ENCODE data around the gene TMEM185B.
"Not testable (repeated sequence)": the region's sequence is repeated elsewhere in the genome, so short reads cannot be mapped to it uniquely, and the experiment has no call there.

TMEM185B gene

DNA sequence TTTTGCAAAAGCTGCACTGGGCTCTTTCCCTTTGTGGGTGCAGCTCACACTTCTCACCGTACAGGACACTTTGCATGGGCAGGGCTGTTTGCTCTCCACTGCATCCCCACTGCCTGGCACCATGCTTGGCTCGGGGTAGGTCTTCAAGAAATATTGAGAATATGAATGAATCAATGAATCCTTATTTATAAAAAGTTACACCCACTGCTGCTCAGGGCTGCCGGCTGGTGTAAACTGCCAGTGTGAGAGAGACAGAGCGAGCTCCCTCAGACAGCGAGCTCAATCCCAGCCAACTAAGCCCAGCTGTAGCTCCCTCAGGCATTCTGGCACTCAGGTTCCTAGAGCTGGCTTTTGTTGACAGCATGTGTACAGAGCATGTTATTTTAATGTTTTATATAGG, 3.4 kb downstream of the TMEM185B start:
- peak in 4 of 42 donors; percentile 9 to 36 (median 15) for DNase-seq
- intact Hi-C loops (cut with DNase I), result loop anchor here (10.0 kb wide), 1 partner anchor 95 kb away; no protein-coding TSS in a partner anchor

DNA sequence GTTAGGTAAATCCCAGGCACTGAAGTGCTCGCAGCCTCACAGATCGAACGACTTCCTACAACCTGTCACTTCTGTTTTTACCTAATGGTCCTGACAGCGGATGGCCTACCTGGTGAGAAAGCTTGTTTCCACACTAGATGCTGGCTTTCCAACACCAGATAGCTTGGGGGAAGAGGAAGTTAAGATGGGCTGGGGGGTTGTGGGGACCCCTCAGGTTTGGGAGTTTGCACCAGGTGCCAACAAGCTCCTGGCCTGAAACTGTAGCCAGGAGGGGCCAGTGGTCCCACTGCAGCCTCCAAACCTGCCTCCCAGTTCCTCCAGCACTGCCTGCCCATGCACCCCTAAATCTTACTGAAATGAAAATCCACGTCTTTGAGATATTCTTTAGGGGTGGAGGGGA, 3.9 kb downstream of the TMEM185B start:
- peak in 4 of 42 donors; percentile 6 to 16 (median 10) for DNase-seq

DNA sequence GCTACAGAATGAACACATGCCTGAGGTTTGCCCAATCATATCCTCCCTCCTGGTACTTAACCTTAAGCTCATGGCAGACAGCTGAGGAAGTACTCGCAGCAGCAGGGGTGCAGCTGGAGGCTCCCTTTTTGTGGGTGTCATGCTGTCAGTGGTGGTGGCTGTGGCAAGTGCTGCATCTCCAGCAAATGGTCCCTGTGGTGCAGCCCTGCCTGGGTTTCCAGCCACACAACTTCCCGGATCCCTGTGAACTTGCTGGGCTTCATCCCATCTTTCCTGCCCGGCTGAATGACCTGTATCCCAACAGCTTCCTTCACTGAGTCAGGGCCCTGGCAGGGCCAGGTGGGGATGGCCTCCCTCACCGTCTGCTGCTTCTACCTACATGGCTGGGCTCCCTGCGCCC, 5.0 kb downstream of the TMEM185B start:
- intact Hi-C loops (cut with DNase I), result no loop called here
- peak in 6 of 42 donors; percentile 1 to 31 (median 7) for DNase-seq

More for the DNA sequence above, 3.9 kb downstream of the TMEM185B start:
- intact Hi-C loops (cut with DNase I), result no loop called here

GRCh38 chr2:120210270-120210693, 12.9 kb downstream of the TMEM185B start:
- no peak for DNase-seq
- intact Hi-C loops (cut with DNase I), result no loop called here

GRCh38 chr2:120209427-120210269, 13.6 kb downstream of the TMEM185B start:
- intact Hi-C loops (cut with DNase I), result no loop called here
- DNase-seq, result no peak

DNA sequence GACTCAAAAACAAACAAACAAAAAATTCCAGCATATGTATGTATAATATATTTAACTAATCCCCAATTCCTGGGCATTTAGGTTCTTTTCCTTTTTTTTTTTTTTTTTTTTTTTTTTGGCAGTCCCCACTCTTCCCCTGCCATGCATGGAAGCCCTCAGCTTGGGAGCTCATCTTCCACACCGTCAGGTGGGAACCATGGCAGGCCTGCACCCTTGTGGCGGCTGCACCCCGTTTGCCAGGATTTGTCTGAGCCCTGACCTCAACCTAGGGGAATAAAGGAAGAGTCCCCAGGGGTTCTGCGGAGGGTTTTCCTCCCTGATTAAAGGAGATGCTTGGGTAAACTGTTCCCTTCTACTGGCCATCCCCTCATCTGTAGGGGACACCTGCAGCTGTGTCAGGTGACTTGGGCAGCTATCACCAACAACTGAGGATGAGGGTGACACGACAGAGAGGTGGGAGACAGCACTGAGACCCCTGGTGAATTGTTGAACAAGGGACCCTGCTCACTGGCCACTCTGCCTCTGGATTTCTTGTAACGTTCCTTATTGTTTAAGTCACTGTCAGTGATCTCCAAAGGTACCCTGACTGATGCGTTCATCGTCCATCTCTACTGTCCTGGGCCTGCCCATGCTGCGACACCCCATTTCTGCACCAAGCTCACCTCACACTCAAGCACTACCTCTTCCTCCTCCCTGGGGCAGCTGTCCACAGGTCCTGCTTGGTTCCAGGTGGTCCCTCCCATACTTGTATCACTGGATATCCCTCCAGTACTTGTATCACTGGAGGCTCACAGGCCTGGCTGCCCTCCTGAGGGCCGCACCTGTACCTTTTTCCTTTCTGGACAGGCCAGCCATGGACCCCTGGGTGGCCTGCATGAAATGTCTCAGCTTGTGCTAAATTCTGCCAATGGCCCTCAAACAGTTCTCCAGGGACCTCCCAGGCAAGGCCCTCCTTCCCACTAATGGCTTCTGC, 14.5 kb downstream of the TMEM185B start:
- intact Hi-C loops (cut with DNase I), result no loop called here
- peak in 1 of 42 donors; percentile 29 for DNase-seq

- intact Hi-C loops (cut with DNase I), result no loop called here
Measured at GRCh38 chr2:120206022-120206581, 17.1 kb downstream of the TMEM185B start.

DNA sequence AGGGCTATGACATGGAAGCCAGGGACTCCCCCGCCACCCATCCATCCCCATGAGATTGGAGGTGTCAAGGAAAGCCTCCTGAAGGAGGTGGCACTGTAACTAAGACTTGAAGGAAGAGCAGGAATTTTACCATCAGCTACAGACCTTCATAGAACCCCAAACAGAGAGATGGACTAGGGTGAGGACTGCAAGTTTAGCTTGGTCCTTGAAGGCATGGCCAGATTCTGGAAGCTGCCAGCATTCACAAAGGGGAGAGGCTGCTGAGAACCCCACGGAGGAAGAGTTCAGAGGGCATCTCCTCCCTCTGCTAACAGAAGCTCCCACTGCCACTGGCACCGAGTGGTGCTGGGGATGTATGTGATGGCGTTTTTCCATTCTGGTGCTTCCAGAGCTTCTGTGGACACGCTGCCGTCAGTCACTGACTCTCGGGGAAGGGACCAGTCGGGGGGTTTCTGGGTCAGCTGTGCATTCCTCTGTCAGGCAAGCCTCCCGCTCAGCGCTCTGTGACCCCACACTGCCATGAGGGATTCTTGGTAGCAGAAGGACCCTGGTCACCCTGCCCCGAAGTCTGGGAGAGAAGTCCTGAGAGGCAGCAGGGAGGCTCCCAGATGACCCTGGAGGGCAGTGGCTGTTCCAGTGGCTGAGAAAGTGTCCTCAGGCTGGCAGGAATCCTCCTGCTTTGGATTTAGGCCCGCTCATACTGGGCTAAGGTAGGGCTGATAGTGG, 18.1 kb downstream of the TMEM185B start:
- intact Hi-C loops (cut with DNase I), result no loop called here
- DNase-seq, result peak in 1 of 42 donors; percentile 30

More at GRCh38 chr2:120206022-120206581, 17.1 kb downstream of the TMEM185B start:
- DNase-seq, result peak in 9 of 42 donors; percentile 24 to 63 (median 36)

DNA sequence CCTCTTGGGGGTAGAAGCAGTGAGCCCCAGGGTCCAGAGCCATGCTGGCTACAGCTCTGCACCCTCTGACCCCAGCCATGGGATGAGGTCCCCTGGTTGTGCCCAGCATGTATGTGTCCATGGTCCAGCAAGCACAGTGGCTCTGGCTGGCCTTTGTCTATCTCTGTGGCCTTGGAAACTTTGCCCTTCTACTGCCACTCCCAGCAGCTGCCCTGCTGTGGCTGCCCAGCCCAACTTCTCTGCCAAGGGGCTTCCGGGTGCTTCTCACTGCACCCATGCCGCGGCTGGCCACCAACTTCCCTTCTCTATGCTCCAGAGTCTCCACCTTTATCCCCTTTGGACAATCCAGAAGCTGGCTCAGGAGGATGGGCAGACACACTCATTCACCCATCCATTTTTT, 18.8 kb downstream of the TMEM185B start:
- intact Hi-C loops (cut with DNase I), result no loop called here
- DNase-seq, result peak in 1 of 42 donors; percentile 18

DNA sequence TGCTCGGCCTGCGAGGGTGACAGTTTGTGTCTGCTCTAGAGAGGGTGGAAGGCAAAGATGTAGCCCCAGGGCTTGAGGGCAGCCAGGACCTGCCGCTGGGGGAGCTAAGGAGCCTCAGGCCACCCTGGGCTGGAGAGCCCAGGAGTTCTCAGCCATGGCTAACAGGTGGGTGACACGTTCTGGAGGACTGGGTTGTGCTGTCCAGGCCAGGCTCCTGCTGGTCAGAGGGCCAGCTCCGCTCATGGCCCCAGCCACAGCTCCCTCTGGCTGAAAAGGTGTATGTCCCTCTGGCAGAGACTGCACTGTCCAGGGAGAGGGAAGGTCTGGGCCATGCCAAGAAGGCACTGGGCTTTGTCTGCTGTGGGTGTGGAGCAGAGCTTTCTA, 19.2 kb downstream of the TMEM185B start:
- DNase-seq, result no peak
- intact Hi-C loops (cut with DNase I), result no loop called here

- intact Hi-C loops (cut with DNase I), result no loop called here
- DNase-seq, result peak in 1 of 42 donors; percentile 19
Measured at GRCh38 chr2:120203251-120204021, 19.8 kb downstream of the TMEM185B start.

DNA sequence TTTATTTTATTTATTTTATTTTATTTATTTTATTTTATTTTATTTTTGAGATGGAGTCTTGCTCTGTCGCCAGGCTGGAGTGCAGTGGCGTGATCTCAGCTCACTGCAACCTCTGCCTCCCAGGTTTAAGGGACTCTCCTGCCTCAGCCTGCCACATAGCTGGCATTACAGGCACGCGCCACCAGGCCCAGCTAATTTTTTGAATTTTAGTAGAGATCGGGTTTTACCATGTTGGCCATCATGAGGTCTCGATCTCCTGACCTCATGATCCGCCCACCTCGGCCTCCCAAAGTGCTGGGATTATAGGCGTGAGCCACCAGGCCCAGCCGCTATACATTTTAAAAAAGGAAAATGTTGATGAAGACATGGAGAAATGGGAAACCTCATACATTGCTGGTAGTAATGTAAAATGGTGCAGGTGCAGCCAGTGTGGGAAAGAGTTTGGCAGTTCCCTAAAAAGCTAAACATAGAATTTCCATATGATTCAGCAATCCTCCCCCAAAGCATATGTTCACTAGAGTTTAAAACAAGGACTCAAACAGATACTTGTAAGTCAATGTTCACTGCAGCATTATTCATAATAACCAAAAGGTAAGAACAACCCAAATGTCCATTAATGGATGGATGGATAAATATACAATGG, 23.3 kb downstream of the TMEM185B start:
- DNase-seq; intact Hi-C loops (cut with DNase I): not testable (repeated sequence)

- DNase-seq, result no peak
- intact Hi-C loops (cut with DNase I), result no loop called here
Measured at GRCh38 chr2:120195553-120195952, 27.6 kb downstream of the TMEM185B start.

GRCh38 chr2:120192280-120192679, 30.9 kb downstream of the TMEM185B start:
- DNase-seq, result no peak

DNA sequence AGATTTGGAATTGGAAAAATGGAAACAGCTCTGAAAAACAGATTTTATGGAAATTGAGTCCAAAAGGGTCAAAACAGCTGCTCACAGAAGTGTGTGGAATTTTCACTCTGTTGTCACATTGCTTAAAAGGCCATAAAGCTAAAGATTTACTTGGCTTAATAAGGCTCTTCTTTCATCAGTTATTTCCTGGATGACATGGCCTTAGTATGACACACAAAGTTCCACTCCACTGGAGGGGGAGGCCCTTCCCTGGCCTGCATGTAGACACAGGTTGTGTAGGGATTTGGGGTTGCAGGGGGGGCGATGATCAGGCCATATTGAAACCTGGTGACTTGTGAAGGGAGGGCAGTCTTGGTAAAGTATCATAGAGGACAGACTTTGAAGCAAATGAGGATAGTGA, 34.0 kb downstream of the TMEM185B start:
- no peak for DNase-seq
- intact Hi-C loops (cut with DNase I), result no loop called here

More at GRCh38 chr2:120192280-120192679, 30.9 kb downstream of the TMEM185B start:
- intact Hi-C loops (cut with DNase I), result no loop called here

DNA sequence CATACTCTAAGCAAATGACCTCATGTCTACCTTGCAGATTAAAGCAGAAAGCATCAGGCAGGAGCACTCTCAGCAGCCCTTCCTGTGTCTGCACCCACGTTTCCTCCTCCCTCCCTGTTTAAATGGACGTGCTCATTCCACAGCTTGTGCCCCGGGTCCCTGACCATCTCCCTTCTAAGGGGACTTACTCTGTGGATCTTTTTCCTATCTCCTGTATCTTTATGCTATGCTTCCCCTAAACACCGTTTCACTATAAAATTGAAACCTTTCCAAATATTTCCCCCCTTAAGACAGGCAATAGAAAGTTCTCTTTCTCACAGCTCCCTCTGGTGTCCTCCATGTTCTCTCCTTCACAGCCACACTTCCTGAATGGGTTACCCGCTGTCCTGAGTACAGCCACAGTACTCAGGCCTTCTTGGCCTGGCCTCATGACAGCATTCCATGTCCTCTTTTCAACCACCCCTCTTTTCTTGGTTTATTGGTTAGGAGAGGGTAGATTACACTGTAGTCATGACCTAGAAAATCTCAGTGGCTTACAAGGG, 41.1 kb downstream of the TMEM185B start:
- no peak for DNase-seq
- intact Hi-C loops (cut with DNase I), result no loop called here

DNA sequence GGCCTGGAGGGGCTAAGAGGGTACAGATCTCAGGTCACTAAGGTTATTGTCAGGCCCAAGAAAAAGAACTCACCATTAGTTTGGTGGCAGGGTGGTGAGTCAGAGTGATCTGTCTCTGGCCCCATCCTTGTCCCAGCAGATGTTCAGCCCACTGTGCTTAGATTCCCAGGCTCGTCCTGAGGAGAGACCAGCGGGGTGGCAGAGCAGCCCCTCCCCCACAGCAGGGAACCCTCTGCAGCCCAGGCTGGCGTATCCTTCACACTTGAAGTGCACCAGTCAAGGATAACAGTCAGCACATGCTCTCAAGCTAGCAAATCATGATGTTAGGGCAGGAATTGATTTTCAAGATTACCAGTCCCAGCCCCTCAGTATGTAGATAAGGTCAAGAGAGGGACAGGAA, 43.1 kb downstream of the TMEM185B start:
- no peak for DNase-seq
- intact Hi-C loops (cut with DNase I), result no loop called here
